BJ (cell line): Measurements from ENCODE around the gene BTG1. TPM values are rescaled to one million over a fixed set of nuclear protein-coding genes. Genes with fewer than 3 reads are reported as not detected.

Source experiments
- CTCF ChIA-PET: fragments of 350-600 bp; formaldehyde crosslinking; extraction: SDS; loops from one replicate; lab custom pipeline; 2021; ENCODE audit warnings: antibody characterized with exemption, inconsistent platforms; lab: Yijun Ruan, JAX
- POLR2A ChIA-PET: fragments of 300-600 bp; sonication (Branson Sonifier 250); formaldehyde crosslinking; extraction: SDS; loops from one replicate; lab custom pipeline; 2021; ENCODE audit warnings: antibody characterized with exemption; lab: Charles Lee
- DNase-seq: peaks from one replicate; pipeline ENCODE4 v3.0.0-alpha.2; 2011; ENCODE audit warnings: low read depth
- H3K27me3 ChIP-seq: 2 replicates; pipeline ENCODE4 v1.6.0; 2011; ENCODE audit warnings: low read length; ENCODE audit not compliant: control insufficient read depth, insufficient read depth
- H3K36me3 ChIP-seq: 2 replicates; pipeline ENCODE4 v1.5.1; 2011; ENCODE audit warnings: low read length; ENCODE audit not compliant: control insufficient read depth, insufficient read depth
- H3K4me3 ChIP-seq: 2 replicates; pipeline ENCODE4 v1.5.1; 2011; ENCODE audit warnings: low read depth, mild to moderate bottlenecking, control low read depth, low read length
- polyA plus RNA-seq: library from polyadenylated mRNA; depleted of rRNA; stranded (reverse); fragments of >200 nt; gene quantifications from 2 replicates; pipeline ENCODE4 v1.2.3, GENCODE V29; 2011
- TF ChIP-seq, protein P1 (sequence below): IDR thresholded peaks from 2 replicates; pipeline ENCODE4 v1.5.1; 2011; ENCODE audit warnings: low read depth, mild to moderate bottlenecking, control low read depth, inconsistent platforms, low read length, moderate library complexity; ENCODE audit not compliant: insufficient read depth

Gene BTG1
- polyA plus RNA-seq, 1 experiment = 81.3 TPM

- Histone ChIP-seq H3K27me3 (no peaks in the 10 kb centered on the region), H3K4me3 (no peak overlapping the region), H3K36me3 (no peaks in the 10 kb centered on the region)
- DNase-seq = no peak
- TF ChIP-seq, protein P1, sequence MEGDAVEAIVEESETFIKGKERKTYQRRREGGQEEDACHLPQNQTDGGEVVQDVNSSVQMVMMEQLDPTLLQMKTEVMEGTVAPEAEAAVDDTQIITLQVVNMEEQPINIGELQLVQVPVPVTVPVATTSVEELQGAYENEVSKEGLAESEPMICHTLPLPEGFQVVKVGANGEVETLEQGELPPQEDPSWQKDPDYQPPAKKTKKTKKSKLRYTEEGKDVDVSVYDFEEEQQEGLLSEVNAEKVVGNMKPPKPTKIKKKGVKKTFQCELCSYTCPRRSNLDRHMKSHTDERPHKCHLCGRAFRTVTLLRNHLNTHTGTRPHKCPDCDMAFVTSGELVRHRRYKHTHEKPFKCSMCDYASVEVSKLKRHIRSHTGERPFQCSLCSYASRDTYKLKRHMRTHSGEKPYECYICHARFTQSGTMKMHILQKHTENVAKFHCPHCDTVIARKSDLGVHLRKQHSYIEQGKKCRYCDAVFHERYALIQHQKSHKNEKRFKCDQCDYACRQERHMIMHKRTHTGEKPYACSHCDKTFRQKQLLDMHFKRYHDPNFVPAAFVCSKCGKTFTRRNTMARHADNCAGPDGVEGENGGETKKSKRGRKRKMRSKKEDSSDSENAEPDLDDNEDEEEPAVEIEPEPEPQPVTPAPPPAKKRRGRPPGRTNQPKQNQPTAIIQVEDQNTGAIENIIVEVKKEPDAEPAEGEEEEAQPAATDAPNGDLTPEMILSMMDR = no peak
- ChIA-PET POLR2A (interaction anchor here (1.2 kb wide), 1 partner anchor 11 kb away, joined by 5 read pairs; the partner anchor contains the start of gene BTG1), CTCF (interaction anchor here (1.2 to 3.4 kb wide), 2 partner anchors 10 to 323 kb away, joined by 5 to 10 read pairs; no protein-coding TSS in a partner anchor)
These were observed 10.9 kb downstream of the BTG1 start for GRCh38 chr12:92134638-92135274.

DNA sequence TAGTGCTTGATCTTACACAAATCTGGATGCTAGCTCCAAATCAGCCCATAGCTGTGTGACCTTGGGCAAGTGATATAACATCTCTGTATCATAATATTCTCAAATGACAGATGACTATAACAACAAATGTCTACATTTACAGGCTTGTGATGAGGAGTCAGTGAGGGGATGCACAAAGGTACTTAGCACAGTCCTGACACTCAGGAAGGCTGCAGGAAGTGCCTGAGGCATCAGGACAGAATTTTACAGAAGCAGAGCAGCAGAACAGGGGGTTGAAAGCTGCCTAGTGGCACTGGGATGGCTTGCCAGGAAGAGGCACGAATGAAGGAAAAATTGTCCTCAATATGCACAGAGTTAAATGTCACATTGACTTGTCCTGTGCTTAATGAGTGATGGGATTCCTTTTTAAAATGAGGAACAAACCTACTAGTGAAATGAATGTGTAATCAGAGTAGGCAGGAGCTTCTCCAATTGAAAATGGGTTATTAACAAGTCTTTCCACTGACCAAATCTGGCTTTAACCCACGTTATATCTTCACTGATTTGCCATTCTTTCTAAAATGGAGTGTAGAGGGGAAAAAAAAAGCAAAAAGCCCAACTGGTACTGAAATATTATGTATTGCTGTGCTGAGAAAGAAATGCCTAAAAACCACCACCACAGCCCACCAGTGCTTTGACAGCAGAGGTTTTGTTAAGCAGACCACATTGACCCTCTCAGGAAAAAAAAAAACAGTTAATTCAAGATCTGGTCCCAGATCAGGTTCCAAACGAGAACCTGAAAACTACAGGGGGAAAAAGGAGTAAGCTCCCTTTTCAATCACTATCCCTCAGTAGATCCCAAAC is 11.6 kb downstream of the BTG1 start:
- no peaks in the 10 kb centered on the region for H3K27me3 ChIP-seq
- ChIA-PET POLR2A (interaction anchor here (0.8 to 1.2 kb wide), 2 partner anchors 12 to 16 kb away, joined by 3 to 5 read pairs; partner anchors contain the start of gene BTG1), CTCF (interaction anchor here (1.2 to 3.4 kb wide), 3 partner anchors 10 to 322 kb away, joined by 3 to 10 read pairs (median 5); no protein-coding TSS in a partner anchor)
- no peaks in the 10 kb centered on the region for H3K36me3 ChIP-seq
- no peak overlapping the region for H3K4me3 ChIP-seq
- DNase-seq = no peak
- TF ChIP-seq, protein P1 = no peak

GRCh38 chr12:92133171-92133570 is 12.5 kb downstream of the BTG1 start:
- Histone ChIP-seq H3K4me3 (no peak overlapping the region), H3K36me3 (no peaks in the 10 kb centered on the region), H3K27me3 (no peaks in the 10 kb centered on the region)
- no peak for DNase-seq
- POLR2A ChIA-PET = interaction anchor here (0.8 to 1.0 kb wide), 2 partner anchors 12 to 16 kb away, joined by 3 read pairs; partner anchors contain the start of gene BTG1
- TF ChIP-seq, protein P1 = no peak
- CTCF ChIA-PET = interaction anchor here (1.2 to 3.4 kb wide), 2 partner anchors 17 to 322 kb away, joined by 3 to 10 read pairs; no protein-coding TSS in a partner anchor

DNA sequence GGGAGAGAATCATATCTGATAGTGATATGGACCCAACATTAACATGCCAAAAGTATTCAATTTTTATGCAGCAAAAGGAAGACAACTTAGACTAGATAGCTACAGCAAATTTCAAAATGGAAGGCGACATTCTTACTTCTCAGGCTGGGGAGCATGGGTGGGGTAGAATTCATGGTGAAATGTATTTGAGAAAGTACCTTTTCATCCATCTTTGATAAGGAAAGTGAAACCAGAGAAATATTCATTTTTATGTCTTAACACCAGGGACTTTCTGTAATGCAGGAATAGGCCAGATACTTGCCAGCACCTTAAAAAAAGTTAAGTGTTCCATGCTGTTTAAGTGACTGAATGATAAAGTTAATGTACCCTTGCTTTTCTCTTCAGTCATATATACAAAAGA is 13.4 kb downstream of the BTG1 start:
- Histone ChIP-seq H3K27me3 (no peaks in the 10 kb centered on the region), H3K4me3 (no peak overlapping the region), H3K36me3 (no peaks in the 10 kb centered on the region)
- CTCF ChIA-PET = interaction anchor here (0.6 kb wide), 1 partner anchor 1231 kb away, joined by 3 read pairs; no protein-coding TSS in a partner anchor
- POLR2A ChIA-PET = no interaction called here
- no peak for DNase-seq
- TF ChIP-seq, protein P1 = no peak

DNA sequence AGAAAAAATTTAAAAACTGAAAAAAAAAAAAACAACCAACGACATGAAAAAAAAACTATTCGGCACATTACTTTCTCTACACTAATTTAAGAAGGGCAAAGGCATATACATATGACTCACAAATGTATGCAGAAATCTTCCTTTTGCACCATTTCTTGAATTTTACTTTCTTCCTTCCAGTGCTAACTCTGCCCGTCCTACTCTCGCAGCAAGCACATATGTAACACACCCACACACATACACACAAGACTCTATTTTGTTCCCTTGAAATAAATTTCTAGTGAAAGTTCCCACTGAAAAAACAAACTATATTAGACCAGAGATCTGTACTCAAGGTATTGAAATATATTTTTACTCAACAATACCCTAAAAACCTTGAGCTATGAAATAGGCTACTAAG is 14.6 kb downstream of the BTG1 start:
- ChIA-PET CTCF (interaction anchor here (0.6 kb wide), 1 partner anchor 83 kb away, joined by 3 read pairs; no protein-coding TSS in a partner anchor), POLR2A (no interaction called here)
- Histone ChIP-seq H3K27me3 (no peaks in the 10 kb centered on the region), H3K4me3 (no peak overlapping the region), H3K36me3 (no peaks in the 10 kb centered on the region)
- TF ChIP-seq, protein P1 = no peak
- no peak for DNase-seq
